Measurements from ENCODE around the gene SIPA1L2.

SIPA1L2 gene

GRCh38 chr1:232641507-232641906 lies 11.6 kb upstream of the SIPA1L2 start:
- DNase-seq: no peak

GRCh38 chr1:232636799-232637198 lies 6.9 kb upstream of the SIPA1L2 start:
- no peak for DNase-seq

- DNase-seq: no peak
These were observed 5.9 kb upstream of the SIPA1L2 start for GRCh38 chr1:232635778-232636356.

GRCh38 chr1:232635279-232635678 lies 5.3 kb upstream of the SIPA1L2 start:
- DNase-seq: no peak

- no peak for DNase-seq
These were observed 4.2 kb upstream of the SIPA1L2 start for GRCh38 chr1:232634096-232634495.

- no peak for DNase-seq
These were observed 912 bp upstream of the SIPA1L2 start for GRCh38 chr1:232630894-232631195.

GRCh38 chr1:232629250-232630046 lies 485 bp downstream of the SIPA1L2 start:
- peak; percentile 74 for DNase-seq

- DNase-seq: no peak
These were observed 1.3 kb downstream of the SIPA1L2 start for GRCh38 chr1:232628335-232629249.

- no peak for DNase-seq
These were observed 2.1 kb downstream of the SIPA1L2 start for GRCh38 chr1:232627645-232628334.

GRCh38 chr1:232627171-232627570 lies 2.8 kb downstream of the SIPA1L2 start:
- DNase-seq: no peak

GRCh38 chr1:232626452-232626851 lies 3.5 kb downstream of the SIPA1L2 start:
- DNase-seq: no peak

- DNase-seq: no peak
These were observed 4.5 kb downstream of the SIPA1L2 start for GRCh38 chr1:232625319-232625868.

- DNase-seq: no peak
These were observed 5.2 kb downstream of the SIPA1L2 start for GRCh38 chr1:232624546-232625281.

- DNase-seq: peak; percentile 76
These were observed 7.0 kb downstream of the SIPA1L2 start for GRCh38 chr1:232622981-232623380.

GRCh38 chr1:232622378-232622777 lies 7.6 kb downstream of the SIPA1L2 start:
- no peak for DNase-seq

GRCh38 chr1:232621050-232621449 lies 8.9 kb downstream of the SIPA1L2 start:
- DNase-seq: no peak

GRCh38 chr1:232620356-232620969 lies 9.5 kb downstream of the SIPA1L2 start:
- DNase-seq: peak; percentile 60

GRCh38 chr1:232617237-232617636 lies 12.7 kb downstream of the SIPA1L2 start:
- DNase-seq: no peak

- no peak for DNase-seq
These were observed 14.6 kb downstream of the SIPA1L2 start for GRCh38 chr1:232615306-232615800.

- DNase-seq: no peak
These were observed 15.1 kb downstream of the SIPA1L2 start for GRCh38 chr1:232614811-232615210.

GRCh38 chr1:232613752-232614381 lies 16.1 kb downstream of the SIPA1L2 start:
- DNase-seq: no peak
